ENCODE results near the gene TGFB2. TPM values are rescaled to one million over a fixed set of nuclear protein-coding genes. Genes with fewer than 3 reads are reported as not detected.

Gene TGFB2
- total RNA-seq, 2 experiments from 2014 or later: 0.11 TPM

DNA sequence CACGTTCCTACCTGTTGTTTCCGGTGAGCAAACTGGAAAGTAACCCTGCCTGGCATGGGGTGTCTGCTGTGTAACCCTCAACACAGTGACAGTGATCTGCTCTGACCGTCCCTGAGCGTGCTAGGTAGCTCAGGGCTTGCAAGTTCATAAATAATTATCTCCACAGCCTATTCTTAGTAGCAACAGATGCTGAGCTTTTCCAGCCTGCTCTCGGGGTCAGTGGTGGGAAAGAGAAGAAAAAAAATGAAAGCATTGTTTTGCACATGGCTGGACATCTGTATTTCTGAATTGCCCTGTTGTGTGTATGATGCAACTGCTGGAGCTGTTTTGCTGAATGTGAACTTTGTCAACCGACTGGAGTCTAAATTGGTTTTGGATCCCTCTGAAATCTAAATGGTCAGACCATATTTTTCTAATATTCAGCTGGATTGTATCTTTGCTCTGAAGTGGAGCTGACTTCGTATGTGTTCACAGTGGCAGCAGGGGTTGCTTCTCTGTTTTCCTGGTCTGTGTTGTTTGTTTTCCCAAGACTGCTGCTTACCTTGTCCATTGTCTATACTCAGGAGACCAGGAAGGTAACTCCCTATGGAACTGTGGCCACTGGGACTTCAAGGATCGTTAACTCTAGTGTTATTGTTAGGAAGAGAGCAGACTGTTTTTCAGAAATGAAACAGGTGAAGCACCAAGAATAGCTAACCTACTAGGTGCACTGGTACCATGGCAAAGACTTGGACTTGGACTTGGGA, 27.0 kb downstream of the TGFB2 start:
- TF ChIP-seq CTCF (IDR thresholded peaks at IDR 0.05): no peak
- no peak overlapping the region for H3K4me3 ChIP-seq (ENCODE audit: low read length)
- DNase-seq: no peak
- H3K27ac Mint-ChIP-seq: no peak overlapping the region
- H3K4me3 Mint-ChIP-seq: no peak overlapping the region
- ChIA-PET POLR2A (no interaction called here), CTCF (no interaction called here)
- H3K27ac ChIP-seq (ENCODE audit: low read depth in 1 of 2, low read length in 2 of 2): no peak overlapping the region
- H3K36me3 Mint-ChIP-seq (ENCODE audit: low read depth): no peaks in the 10 kb centered on the region
- H3K4me1 Mint-ChIP-seq (ENCODE audit: low read depth): peaks cover under 1% of the 10 kb centered on the region
- no peaks in the 10 kb centered on the region for H3K9me3 ChIP-seq (ENCODE audit: control insufficient read depth in 1 of 2, insufficient read depth in 1 of 2, low read length in 2 of 2)
- intact Hi-C loops (cut with DNase I, micrococcal nuclease): no loop called here
- no peaks in the 10 kb centered on the region for H3K27me3 Mint-ChIP-seq
- no peaks in the 10 kb centered on the region for H3K9me3 Mint-ChIP-seq
- H3K4me1 ChIP-seq (ENCODE audit: insufficient read depth, low read length): peaks cover 4% of the 10 kb centered on the region
- H3K27me3 ChIP-seq (ENCODE audit: control insufficient read depth in 1 of 2, insufficient read depth in 2 of 2, low read length in 2 of 2): no peaks in the 10 kb centered on the region
- no peak for ATAC-seq (ENCODE audit: poor library complexity)
- no peaks in the 10 kb centered on the region for H3K36me3 ChIP-seq (ENCODE audit: insufficient read depth, low read length)

DNA sequence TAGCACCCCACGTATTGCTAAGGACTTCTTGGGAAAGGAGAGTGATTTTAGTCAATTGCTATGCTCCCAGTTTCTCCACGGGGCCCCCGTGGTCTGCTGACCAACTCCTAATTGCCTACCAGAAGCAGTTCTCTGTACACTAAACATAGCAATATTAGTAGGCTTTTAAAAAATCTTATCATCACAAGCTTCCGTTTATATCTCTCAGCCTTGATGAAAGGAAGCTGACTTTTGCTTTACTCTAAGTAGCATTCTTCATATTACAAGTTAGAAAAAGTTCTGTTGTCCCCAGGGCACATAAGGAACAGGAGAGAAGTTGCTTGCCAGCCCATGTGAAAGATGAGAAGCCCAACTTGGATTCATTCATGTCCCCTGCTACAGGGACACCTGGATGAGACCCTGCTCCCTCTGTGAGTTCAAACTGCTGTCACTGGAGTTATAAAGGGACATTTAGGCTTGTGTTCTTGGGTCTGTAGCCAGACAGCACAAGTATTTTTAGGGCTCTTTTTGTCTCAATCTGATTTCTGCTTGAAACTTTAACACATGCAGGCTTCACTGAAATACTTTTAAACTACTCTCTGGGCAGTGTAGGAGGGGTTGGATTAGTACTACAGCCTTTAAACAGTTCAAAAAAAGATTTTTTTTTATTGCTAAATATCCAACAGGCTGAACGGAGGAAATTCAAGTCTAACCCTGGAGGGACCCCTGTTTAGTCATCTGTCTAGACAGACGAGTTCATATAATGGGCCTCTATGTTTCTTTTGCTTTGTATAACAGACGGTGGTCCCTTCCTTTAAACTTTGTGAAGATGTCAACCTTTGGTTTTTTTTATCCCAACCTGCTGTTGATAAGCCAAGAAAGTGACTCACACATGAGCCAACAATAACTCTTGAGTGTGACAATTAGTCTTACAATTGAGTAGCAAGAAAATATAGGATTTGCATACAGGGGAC, 29.5 kb downstream of the TGFB2 start:
- intact Hi-C loops (cut with DNase I, micrococcal nuclease): no loop called here
- DNase-seq (no peak), ATAC-seq (ENCODE audit: poor library complexity) (no peak)
- Histone ChIP-seq H3K27me3 (ENCODE audit: control insufficient read depth in 1 of 2, insufficient read depth in 2 of 2, low read length in 2 of 2) (no peaks in the 10 kb centered on the region), H3K27ac (ENCODE audit: low read depth in 1 of 2, low read length in 2 of 2) (no peak overlapping the region), H3K4me1 (ENCODE audit: insufficient read depth, low read length) (peaks cover 4% of the 10 kb centered on the region), H3K9me3 (ENCODE audit: control insufficient read depth in 1 of 2, insufficient read depth in 1 of 2, low read length in 2 of 2) (no peaks in the 10 kb centered on the region), H3K36me3 (ENCODE audit: insufficient read depth, low read length) (no peaks in the 10 kb centered on the region), H3K4me3 (ENCODE audit: low read length) (no peak overlapping the region)
- ChIA-PET POLR2A (no interaction called here), CTCF (no interaction called here)
- H3K9me3 Mint-ChIP-seq: no peaks in the 10 kb centered on the region
- no peak overlapping the region for H3K27ac Mint-ChIP-seq
- TF ChIP-seq CTCF (IDR thresholded peaks at IDR 0.05): no peak
- peaks cover 1% of the 10 kb centered on the region for H3K27me3 Mint-ChIP-seq
- no peak overlapping the region for H3K4me3 Mint-ChIP-seq
- H3K36me3 Mint-ChIP-seq (ENCODE audit: low read depth): no peaks in the 10 kb centered on the region
- peaks cover 6% of the 10 kb centered on the region for H3K4me1 Mint-ChIP-seq (ENCODE audit: low read depth)

- Histone ChIP-seq H3K4me3 (ENCODE audit: low read length) (no peak overlapping the region), H3K9me3 (ENCODE audit: control insufficient read depth in 1 of 2, insufficient read depth in 1 of 2, low read length in 2 of 2) (no peaks in the 10 kb centered on the region), H3K36me3 (ENCODE audit: insufficient read depth, low read length) (no peaks in the 10 kb centered on the region), H3K27ac (ENCODE audit: low read depth in 1 of 2, low read length in 2 of 2) (no peak overlapping the region), H3K27me3 (ENCODE audit: control insufficient read depth in 1 of 2, insufficient read depth in 2 of 2, low read length in 2 of 2) (no peaks in the 10 kb centered on the region), H3K4me1 (ENCODE audit: insufficient read depth, low read length) (peaks cover 4% of the 10 kb centered on the region)
- Mint-ChIP-seq H3K27ac (no peak overlapping the region), H3K4me1 (ENCODE audit: low read depth) (peaks cover 6% of the 10 kb centered on the region), H3K27me3 (peaks cover 17% of the 10 kb centered on the region), H3K9me3 (no peaks in the 10 kb centered on the region), H3K36me3 (ENCODE audit: low read depth) (no peaks in the 10 kb centered on the region), H3K4me3 (no peak overlapping the region)
- ATAC-seq (ENCODE audit: poor library complexity) (no peak), DNase-seq (no peak)
- no peak for TF ChIP-seq CTCF (IDR thresholded peaks at IDR 0.05)
- intact Hi-C loops (cut with DNase I, micrococcal nuclease): no loop called here
- ChIA-PET CTCF (no interaction called here), POLR2A (interaction anchor here (1.3 kb wide), 1 partner anchor 12 kb away, joined by 3 read pairs; no protein-coding TSS in a partner anchor)
These were observed 31.6 kb downstream of the TGFB2 start for GRCh38 chr1:218376722-218377121.

Data from CD4-positive, alpha-beta T cell (primary cell).